GM23338 (cell line): ENCODE results near the gene VPS45. TPM values are rescaled to one million over a fixed set of nuclear protein-coding genes. Genes with fewer than 3 reads are reported as not detected.

ENCODE experiments used
- ATAC-seq: fragments of 200-7000 bp; cut with Tn5 transposase; 3 replicates; pipeline ENCODE4 v1.9.1; 2020
- DNase-seq: peaks from one replicate; pipeline ENCODE4 v3.0.0-alpha.2; 2015; ENCODE audit warnings: low spot score
- H2AFZ ChIP-seq: fragments of 200-600 bp; sonication (generic); 2 replicates; pipeline ENCODE4 v1.8.0; 2016; ENCODE audit warnings: antibody characterized with exemption, mild to moderate bottlenecking, moderate library complexity
- H3F3A ChIP-seq: fragments of 200-600 bp; sonication (generic); replicated peaks from 2 replicates; pipeline ENCODE4 v1.8.0; 2017; ENCODE audit warnings: antibody characterized with exemption, mixed run types, low read depth
- H3K27ac ChIP-seq: fragments of 200-600 bp; sonication (generic); 2 replicates; pipeline ENCODE4 v1.6.1; 2016; ENCODE audit warnings: low read depth
- H3K27me3 ChIP-seq: fragments of 200-600 bp; sonication (generic); 2 replicates; pipeline ENCODE4 v1.8.0; 2016; ENCODE audit warnings: mild to moderate bottlenecking, mixed run types, moderate library complexity; ENCODE audit not compliant: insufficient read depth
- H3K36me3 ChIP-seq: fragments of 200-600 bp; sonication (generic); 2 replicates; pipeline ENCODE4 v1.8.0; 2016; ENCODE audit warnings: mild to moderate bottlenecking; ENCODE audit not compliant: insufficient read depth
- H3K4me1 ChIP-seq: fragments of 200-600 bp; sonication (generic); 2 replicates; pipeline ENCODE4 v1.8.0; 2016; ENCODE audit warnings: mild to moderate bottlenecking, moderate library complexity; ENCODE audit not compliant: insufficient read depth
- H3K4me2 ChIP-seq: fragments of 200-600 bp; sonication (generic); 2 replicates; pipeline ENCODE4 v1.7.1; 2017; ENCODE audit warnings: mixed run types
- H3K4me3 ChIP-seq: fragments of 200-600 bp; sonication (generic); 2 replicates; pipeline ENCODE4 v1.6.1; 2016; ENCODE audit warnings: mixed run types
- H3K79me2 ChIP-seq: fragments of 200-600 bp; sonication (generic); replicated peaks from 2 replicates; pipeline ENCODE4 v1.8.0; 2017; ENCODE audit warnings: mild to moderate bottlenecking; ENCODE audit not compliant: insufficient read depth
- H3K9me2 ChIP-seq: fragments of 200-600 bp; sonication (generic); 2 replicates; pipeline ENCODE4 v1.8.0; 2017; ENCODE audit not compliant: insufficient read depth
- H4K20me1 ChIP-seq: fragments of 200-600 bp; sonication (generic); replicated peaks from 2 replicates; pipeline ENCODE4 v1.8.0; 2017; ENCODE audit warnings: mild to moderate bottlenecking; ENCODE audit not compliant: insufficient read depth
- H3K27ac Mint-ChIP-seq: 2 replicates; pipeline ENCODE4 v1.8.0; 2020; ENCODE audit warnings: inconsistent platforms, mild to moderate bottlenecking, moderate library complexity, mixed read lengths
- H3K27me3 Mint-ChIP-seq: 3 replicates; pipeline ENCODE4 v1.8.0; 2022; ENCODE audit warnings: low read depth, mild to moderate bottlenecking, moderate library complexity, mixed read lengths, inconsistent platforms; ENCODE audit not compliant: insufficient read depth, poor library complexity
- H3K36me3 Mint-ChIP-seq: 3 replicates; pipeline ENCODE4 v1.8.0; 2021; ENCODE audit warnings: low read depth, mild to moderate bottlenecking, inconsistent platforms, moderate library complexity, mixed read lengths
- H3K4me1 Mint-ChIP-seq: 3 replicates; pipeline ENCODE4 v1.8.0; 2020; ENCODE audit warnings: mild to moderate bottlenecking, inconsistent platforms, mixed read lengths
- H3K4me3 Mint-ChIP-seq: 3 replicates; pipeline ENCODE4 v1.8.0; 2021; ENCODE audit warnings: moderate library complexity, mild to moderate bottlenecking, inconsistent platforms, mixed read lengths
- H3K9me3 Mint-ChIP-seq: 3 replicates; pipeline ENCODE4 v1.8.0; 2020; ENCODE audit warnings: moderate library complexity, mild to moderate bottlenecking, inconsistent platforms, mixed read lengths
- CREB1 ChIP-seq: fragments of 250-450 bp; sonication (Bioruptor Pico); IDR thresholded peaks from 2 replicates; pipeline ENCODE4 v1.5.0; 2020; ENCODE audit warnings: low read depth, mild to moderate bottlenecking, moderate library complexity
- CTCF ChIP-seq, 2 experiments: fragments of 200-600 bp in 1 of 2; sonication (generic) in 1 of 2; conservative IDR thresholded peaks; 2 replicates each; pipeline versions ENCODE4 v1.5.1 to v1.6.1; 2016 to 2017; ENCODE audit warnings: antibody characterized with exemption in 2 of 2, low read depth in 2 of 2, mild to moderate bottlenecking in 2 of 2, moderate library complexity in 1 of 2
- ETS1 ChIP-seq: IDR thresholded peaks from 2 replicates; pipeline ENCODE4 v1.6.1; 2016; ENCODE audit warnings: antibody characterized with exemption
- EZH2 ChIP-seq: fragments of 200-600 bp; sonication (generic); IDR thresholded peaks from one replicate; pipeline ENCODE4 v1.8.0; 2017; ENCODE audit warnings: antibody characterized with exemption, mild to moderate bottlenecking, low read depth; ENCODE audit not compliant: unreplicated experiment
- EZH2phosphoT487 ChIP-seq: fragments of 200-600 bp; sonication (generic); IDR thresholded peaks from one replicate; pipeline ENCODE4 v1.8.1; 2018; ENCODE audit warnings: antibody characterized with exemption; ENCODE audit not compliant: unreplicated experiment
- JUNB ChIP-seq: IDR thresholded peaks from one replicate; pipeline ENCODE4 v1.6.1; 2016; ENCODE audit warnings: antibody characterized with exemption; ENCODE audit not compliant: unreplicated experiment
- POLR2AphosphoS5 ChIP-seq: IDR thresholded peaks from 2 replicates; pipeline ENCODE4 v1.6.1; 2016; ENCODE audit warnings: antibody characterized with exemption, low read depth
- REST ChIP-seq: IDR thresholded peaks from one replicate; pipeline ENCODE4 v1.6.1; 2018; ENCODE audit warnings: antibody characterized with exemption; ENCODE audit not compliant: unreplicated experiment
- STAT1 ChIP-seq: IDR thresholded peaks from one replicate; pipeline ENCODE4 v1.6.1; 2016; ENCODE audit warnings: antibody characterized with exemption; ENCODE audit not compliant: unreplicated experiment
- ZNF114 ChIP-seq: fragments of 250-450 bp; sonication (Bioruptor Pico); IDR thresholded peaks from 2 replicates; pipeline ENCODE4 v1.5.0; 2020; ENCODE audit warnings: mild to moderate bottlenecking, moderate library complexity
- ZNF331 ChIP-seq: fragments of 250-450 bp; sonication (Bioruptor Pico); IDR thresholded peaks from 2 replicates; pipeline ENCODE4 v1.5.0; 2020; ENCODE audit warnings: low read depth, mild to moderate bottlenecking, moderate library complexity
- polyA plus RNA-seq: library from polyadenylated mRNA; unstranded; fragments of >200 nt; fragmentation: Nextera tagmentation; extraction: Ambion mirVana; gene quantifications from 2 replicates; pipeline ENCODE4 v1.2.1, GENCODE V29; 2016
- total RNA-seq: library from RNA; depleted of rRNA; stranded (reverse); fragments of >200 nt; shearing (Covaris generic); gene quantifications from 2 replicates; pipeline ENCODE4 v1.2.3, GENCODE V29; 2014

Gene VPS45
- total and polyA plus RNA-seq, 2 experiments from 2014 or later = 23.5 to 37.5 TPM

GRCh38 chr1:150087415-150087814, 19.8 kb downstream of the VPS45 start (continued):
- TF ChIP-seq REST (no peak), ZNF114 (no peak), JUNB (no peak), POLR2AphosphoS5 (no peak), ETS1 (no peak), EZH2 (no peak)

GRCh38 chr1:150089846-150090520, 22.4 kb downstream of the VPS45 start:
- Mint-ChIP-seq H3K27ac (no peak overlapping the region), H3K4me1 (no peaks in the 10 kb centered on the region), H3K4me3 (no peak overlapping the region), H3K36me3 (no peaks in the 10 kb centered on the region), H3K9me3 (no peaks in the 10 kb centered on the region), H3K27me3 (no peaks in the 10 kb centered on the region)
- Histone ChIP-seq H3K9me2 (no peaks in the 10 kb centered on the region), H3K36me3 (peaks cover 5% of the 10 kb centered on the region), H3F3A (no peaks in the 10 kb centered on the region), H3K27me3 (no peaks in the 10 kb centered on the region), H3K4me1 (no peaks in the 10 kb centered on the region), H3K79me2 (no peaks in the 10 kb centered on the region), H4K20me1 (0 out of 2 replicates have a peak, but pooled peaks cover 3% of the 10 kb centered on the region), H3K4me2 (no peak overlapping the region), H2AFZ (no peak overlapping the region), H3K4me3 (no peak overlapping the region), H3K27ac (no peak overlapping the region)
- DNase-seq = no peak
- no peak for TF ChIP-seq EZH2phosphoT487
- no peak for TF ChIP-seq ETS1
- TF ChIP-seq ZNF331 = no peak
- no peak for TF ChIP-seq STAT1
- no peak for TF ChIP-seq CREB1 (CRISPR knock-in tag)
- no peak for TF ChIP-seq REST
- TF ChIP-seq CTCF (conservative IDR thresholded peaks at IDR 0.05; ENCODE audit: low read depth in 2 of 2) = no peak
- no peak for TF ChIP-seq EZH2
- TF ChIP-seq JUNB = no peak
- no peak for TF ChIP-seq ZNF114
- ATAC-seq = no peak
